SW 1271 (cell line): ENCODE measurements around the gene RNU6-1.

Source experiments
- DNase-seq, 2 experiments: peaks; one replicate each; lab custom pipeline; 2025; lab: John Stamatoyannopoulos, UW

Gene RNU6-1

GRCh38 chr15:67801926-67802914, 37.6 kb downstream of the RNU6-1 start:
- DNase-seq, result no peak

GRCh38 chr15:67801142-67801541, 38.7 kb downstream of the RNU6-1 start:
- DNase-seq, result no peak

- no peak for DNase-seq
Measured at GRCh38 chr15:67799801-67800205, 40.0 kb downstream of the RNU6-1 start.

- DNase-seq, result no peak
Measured at GRCh38 chr15:67796196-67797127, 43.4 kb downstream of the RNU6-1 start.

GRCh38 chr15:67794832-67795574, 44.8 kb downstream of the RNU6-1 start:
- DNase-seq, result no peak

- DNase-seq, result no peak
Measured at GRCh38 chr15:67792250-67792942, 47.4 kb downstream of the RNU6-1 start.

- DNase-seq, result no peak
Measured at GRCh38 chr15:67790610-67791319, 49.1 kb downstream of the RNU6-1 start.
